ENCODE measurements around the gene ANKRA2. TPM values are rescaled to one million over a fixed set of nuclear protein-coding genes. Genes with fewer than 3 reads are reported as not detected.
A peak's percentile ranks its signal among the peaks of the same experiment; 100 is the strongest.

ANKRA2 gene
- total RNA-seq, 1 donor from 2014 or later: 28.4 TPM

DNA sequence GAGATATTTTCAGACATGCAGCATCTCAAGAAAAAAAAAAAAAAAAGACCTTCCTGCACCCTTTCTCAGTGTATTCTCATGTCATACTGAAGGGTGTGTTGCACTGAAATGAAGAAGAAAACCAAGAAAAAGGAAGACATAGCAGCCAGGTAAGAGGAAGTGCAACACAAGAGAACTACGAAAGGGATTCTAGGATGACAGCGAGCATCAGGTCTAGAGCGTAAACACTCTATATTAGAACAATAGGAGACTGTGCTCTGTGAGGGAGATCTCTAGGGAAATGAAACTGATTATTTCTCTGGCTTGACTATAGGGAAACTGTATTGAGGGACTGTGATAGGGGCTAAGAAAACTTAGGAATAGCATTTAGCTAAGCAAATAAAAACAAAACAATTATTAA lies 37.2 kb downstream of the ANKRA2 start:
- DNase-seq (ENCODE audit: low spot score, unreplicated experiment): no peak
- Mint-ChIP-seq H3K4me3 (ENCODE audit: low read depth) (no peak overlapping the region), H3K27ac (no peak overlapping the region), H3K9me3 (ENCODE audit: low read depth) (peaks cover 5% of the 10 kb centered on the region), H3K27me3 (no peaks in the 10 kb centered on the region), H3K4me1 (ENCODE audit: low read depth) (no peaks in the 10 kb centered on the region), H3K36me3 (ENCODE audit: insufficient read depth) (no peaks in the 10 kb centered on the region)
- TF ChIP-seq, protein P1, sequence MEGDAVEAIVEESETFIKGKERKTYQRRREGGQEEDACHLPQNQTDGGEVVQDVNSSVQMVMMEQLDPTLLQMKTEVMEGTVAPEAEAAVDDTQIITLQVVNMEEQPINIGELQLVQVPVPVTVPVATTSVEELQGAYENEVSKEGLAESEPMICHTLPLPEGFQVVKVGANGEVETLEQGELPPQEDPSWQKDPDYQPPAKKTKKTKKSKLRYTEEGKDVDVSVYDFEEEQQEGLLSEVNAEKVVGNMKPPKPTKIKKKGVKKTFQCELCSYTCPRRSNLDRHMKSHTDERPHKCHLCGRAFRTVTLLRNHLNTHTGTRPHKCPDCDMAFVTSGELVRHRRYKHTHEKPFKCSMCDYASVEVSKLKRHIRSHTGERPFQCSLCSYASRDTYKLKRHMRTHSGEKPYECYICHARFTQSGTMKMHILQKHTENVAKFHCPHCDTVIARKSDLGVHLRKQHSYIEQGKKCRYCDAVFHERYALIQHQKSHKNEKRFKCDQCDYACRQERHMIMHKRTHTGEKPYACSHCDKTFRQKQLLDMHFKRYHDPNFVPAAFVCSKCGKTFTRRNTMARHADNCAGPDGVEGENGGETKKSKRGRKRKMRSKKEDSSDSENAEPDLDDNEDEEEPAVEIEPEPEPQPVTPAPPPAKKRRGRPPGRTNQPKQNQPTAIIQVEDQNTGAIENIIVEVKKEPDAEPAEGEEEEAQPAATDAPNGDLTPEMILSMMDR (IDR thresholded peaks at IDR 0.05; ENCODE audit: unreplicated experiment): no peak

DNA sequence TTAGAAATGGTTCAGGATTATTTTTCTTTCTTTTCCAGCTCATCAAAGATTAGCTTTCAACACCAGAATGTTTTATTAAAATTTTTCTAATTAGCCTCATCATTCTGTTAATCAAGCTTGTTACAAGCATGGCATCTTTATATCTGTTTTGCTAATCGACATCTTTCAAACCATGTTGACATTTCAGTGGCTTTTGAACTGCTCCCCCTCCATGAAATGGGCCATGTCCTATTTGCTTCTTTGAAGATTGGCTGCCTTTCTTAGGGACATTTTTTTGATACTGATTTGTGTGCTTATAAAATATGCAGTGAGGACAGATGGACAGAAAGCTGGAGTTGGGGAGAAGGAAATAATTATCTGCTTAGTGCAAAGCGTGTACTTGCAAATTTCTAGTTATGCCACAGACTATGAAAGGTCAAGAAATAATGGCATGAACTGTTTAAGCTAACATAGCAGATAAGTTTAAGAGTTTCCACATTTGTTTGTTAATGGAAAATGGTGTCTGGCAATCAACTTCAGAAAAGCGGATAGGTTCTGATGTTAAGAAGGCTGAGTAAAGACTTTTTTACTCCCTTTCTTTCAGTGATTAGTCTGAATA lies 39.7 kb downstream of the ANKRA2 start:
- DNase-seq (ENCODE audit: low spot score, unreplicated experiment): no peak
- Mint-ChIP-seq H3K36me3 (ENCODE audit: insufficient read depth) (no peaks in the 10 kb centered on the region), H3K9me3 (ENCODE audit: low read depth) (no peaks in the 10 kb centered on the region), H3K27ac (no peak overlapping the region), H3K27me3 (no peaks in the 10 kb centered on the region), H3K4me1 (ENCODE audit: low read depth) (no peaks in the 10 kb centered on the region), H3K4me3 (ENCODE audit: low read depth) (no peak overlapping the region)
- TF ChIP-seq, protein P1 (IDR thresholded peaks at IDR 0.05; ENCODE audit: unreplicated experiment): no peak

DNA sequence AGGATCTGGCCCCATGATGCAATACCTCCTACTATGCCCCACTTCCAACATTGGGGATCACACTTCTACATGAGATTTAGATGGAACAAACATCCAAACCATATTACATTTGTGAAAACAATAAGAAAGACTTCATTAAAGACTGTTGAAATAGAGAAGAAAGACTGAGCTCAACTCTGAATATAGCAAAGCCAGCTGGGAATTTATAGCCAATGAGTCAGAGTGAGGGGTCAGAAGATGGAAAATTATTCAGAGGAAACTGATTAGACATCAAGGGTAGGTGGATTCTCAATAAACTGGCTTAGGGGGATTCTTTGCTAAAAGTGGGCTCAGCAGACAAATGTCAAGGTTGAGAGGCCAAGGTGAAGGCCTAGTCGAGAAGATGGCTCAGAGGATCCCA lies 41.6 kb downstream of the ANKRA2 start:
- Mint-ChIP-seq H3K36me3 (ENCODE audit: insufficient read depth) (no peaks in the 10 kb centered on the region), H3K27ac (no peak overlapping the region)

DNA sequence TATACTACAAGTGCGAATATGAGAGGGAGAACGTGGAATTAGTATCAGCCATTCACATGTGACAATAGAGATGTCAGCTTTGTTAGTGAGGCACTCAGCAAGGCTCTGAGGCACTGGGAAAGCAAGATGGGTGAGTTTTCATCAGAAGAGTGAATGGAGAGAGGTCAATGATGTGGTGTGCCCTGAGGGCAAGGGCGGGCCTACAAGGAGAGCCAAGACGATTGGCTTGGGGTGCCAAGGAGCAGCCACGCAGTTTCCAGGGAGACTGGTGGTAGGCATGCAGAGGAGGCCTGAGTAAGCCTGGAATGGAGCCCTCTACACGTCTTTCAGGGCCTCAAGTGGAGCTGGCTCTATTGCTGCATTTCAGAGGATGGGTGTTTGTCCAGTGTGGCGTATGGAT lies 42.5 kb downstream of the ANKRA2 start:
- no peak overlapping the region for H3K27ac Mint-ChIP-seq
- no peaks in the 10 kb centered on the region for H3K9me3 Mint-ChIP-seq (ENCODE audit: low read depth)
- H3K27me3 Mint-ChIP-seq: no peaks in the 10 kb centered on the region
- no peak for DNase-seq (ENCODE audit: low spot score, unreplicated experiment)
- no peaks in the 10 kb centered on the region for H3K36me3 Mint-ChIP-seq (ENCODE audit: insufficient read depth)
- TF ChIP-seq, protein P1 (IDR thresholded peaks at IDR 0.05; ENCODE audit: unreplicated experiment): no peak
- no peaks in the 10 kb centered on the region for H3K4me1 Mint-ChIP-seq (ENCODE audit: low read depth)
- H3K4me3 Mint-ChIP-seq (ENCODE audit: low read depth): no peak overlapping the region

More for the DNA sequence above, 41.6 kb downstream of the ANKRA2 start:
- Mint-ChIP-seq H3K4me3 (ENCODE audit: low read depth) (no peak overlapping the region), H3K27me3 (no peaks in the 10 kb centered on the region), H3K9me3 (ENCODE audit: low read depth) (no peaks in the 10 kb centered on the region), H3K4me1 (ENCODE audit: low read depth) (no peaks in the 10 kb centered on the region)
- no peak for DNase-seq (ENCODE audit: low spot score, unreplicated experiment)
- TF ChIP-seq, protein P1 (IDR thresholded peaks at IDR 0.05; ENCODE audit: unreplicated experiment): no peak

DNA sequence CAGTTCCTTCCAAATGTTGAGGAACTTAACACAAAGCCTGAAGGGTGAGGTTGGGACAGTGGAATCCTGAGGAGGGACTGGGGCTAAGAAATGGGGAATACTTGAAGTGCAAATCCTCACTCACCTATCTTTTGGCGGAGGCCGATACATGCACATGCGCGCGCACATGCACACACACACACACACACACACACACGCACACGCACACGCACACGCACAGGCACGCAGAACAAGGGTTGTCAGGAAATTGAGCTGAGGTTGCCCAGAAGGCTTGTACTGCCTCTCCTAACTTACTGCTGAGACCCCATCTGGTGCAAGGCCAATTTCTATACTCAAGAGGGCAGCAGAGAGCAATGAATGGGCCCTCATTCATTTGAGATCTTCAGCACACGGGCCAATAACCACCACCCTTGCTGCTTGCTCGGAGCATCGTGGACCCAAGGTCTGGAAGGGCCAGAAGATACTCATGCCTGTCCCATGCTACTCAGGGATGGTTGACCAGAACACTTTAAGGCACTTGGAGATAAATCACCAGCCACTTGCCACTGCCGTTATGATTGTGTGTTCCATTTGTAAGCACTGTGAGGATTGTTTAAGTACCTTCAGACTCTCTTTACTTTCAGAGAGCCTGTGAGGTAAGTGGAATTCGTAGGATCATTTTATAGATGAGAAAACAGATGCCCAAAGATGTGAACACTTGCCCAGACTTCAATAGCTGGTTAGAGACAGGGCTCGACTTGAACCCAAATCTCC lies 45.7 kb downstream of the ANKRA2 start:
- TF ChIP-seq, protein P1 (IDR thresholded peaks at IDR 0.05; ENCODE audit: unreplicated experiment): peak; percentile 64
- H3K4me1 Mint-ChIP-seq (ENCODE audit: low read depth): peaks cover 4% of the 10 kb centered on the region
- DNase-seq (ENCODE audit: low spot score, unreplicated experiment): peak; percentile 52
- H3K27me3 Mint-ChIP-seq: no peaks in the 10 kb centered on the region
- H3K27ac Mint-ChIP-seq: no peak overlapping the region
- no peaks in the 10 kb centered on the region for H3K9me3 Mint-ChIP-seq (ENCODE audit: low read depth)
- H3K4me3 Mint-ChIP-seq (ENCODE audit: low read depth): peak overlapping the region; percentile 26
- no peaks in the 10 kb centered on the region for H3K36me3 Mint-ChIP-seq (ENCODE audit: insufficient read depth)
